Suprapubic skin (tissue), 4 donors: ENCODE results near the gene SPIN1.

Source experiments
- POLR2A ChIP-seq, 2 donors: fragments of 450-650 bp; IDR thresholded peaks; one replicate each; pipeline ENCODE4 v1.6.1; 2017; ENCODE audit warnings: antibody characterized with exemption in 2 of 2, mild to moderate bottlenecking in 2 of 2, moderate library complexity in 2 of 2
- POLR2AphosphoS5 ChIP-seq, 3 donors: sonication (generic); formaldehyde crosslinking; IDR thresholded peaks; one replicate each; pipeline ENCODE4 v1.6.1; 2017; ENCODE audit warnings: antibody characterized with exemption in 3 of 3

GRCh38 chr9:88406051-88406450, 17.8 kb downstream of the SPIN1 start:
- TF ChIP-seq POLR2AphosphoS5 (IDR thresholded peaks at IDR 0.05) (no peak), POLR2A (IDR thresholded peaks at IDR 0.05) (no peak)
